C1 segment of cervical spinal cord (tissue), 14 donors: Measurements from ENCODE around the gene CRACDL.
A peak's percentile ranks its signal among the peaks of the same experiment; 100 is the strongest.

Experiments used
- DNase-seq, 14 donors: peaks; one replicate each; lab custom pipeline; 2025; lab: John Stamatoyannopoulos, UW

Gene CRACDL

DNA sequence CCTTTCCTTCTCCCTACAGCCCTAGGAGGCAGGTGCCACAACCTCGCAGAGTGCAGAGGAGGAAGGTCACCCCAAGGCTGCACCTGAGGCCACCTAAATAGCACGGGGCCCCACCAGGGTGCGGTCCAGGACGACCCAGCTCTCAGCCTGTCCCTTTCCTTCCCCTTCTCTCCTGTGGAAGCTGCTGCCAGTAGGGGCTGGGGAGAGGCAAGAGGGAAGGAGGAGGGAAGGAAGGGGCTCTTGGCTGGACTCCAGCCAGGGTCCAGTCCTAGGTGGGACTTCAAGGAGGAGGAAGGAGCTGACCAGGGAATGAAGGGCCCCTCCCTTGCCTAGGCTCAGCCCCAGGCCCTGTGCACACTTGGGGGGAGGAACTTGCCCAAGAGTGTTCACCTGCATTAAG lies 11.1 kb downstream of the CRACDL start:
- DNase-seq: no peak

- DNase-seq: peak in 1 of 14 donors; percentile 21
These were observed 11.8 kb downstream of the CRACDL start for GRCh38 chr2:98924038-98924830.

DNA sequence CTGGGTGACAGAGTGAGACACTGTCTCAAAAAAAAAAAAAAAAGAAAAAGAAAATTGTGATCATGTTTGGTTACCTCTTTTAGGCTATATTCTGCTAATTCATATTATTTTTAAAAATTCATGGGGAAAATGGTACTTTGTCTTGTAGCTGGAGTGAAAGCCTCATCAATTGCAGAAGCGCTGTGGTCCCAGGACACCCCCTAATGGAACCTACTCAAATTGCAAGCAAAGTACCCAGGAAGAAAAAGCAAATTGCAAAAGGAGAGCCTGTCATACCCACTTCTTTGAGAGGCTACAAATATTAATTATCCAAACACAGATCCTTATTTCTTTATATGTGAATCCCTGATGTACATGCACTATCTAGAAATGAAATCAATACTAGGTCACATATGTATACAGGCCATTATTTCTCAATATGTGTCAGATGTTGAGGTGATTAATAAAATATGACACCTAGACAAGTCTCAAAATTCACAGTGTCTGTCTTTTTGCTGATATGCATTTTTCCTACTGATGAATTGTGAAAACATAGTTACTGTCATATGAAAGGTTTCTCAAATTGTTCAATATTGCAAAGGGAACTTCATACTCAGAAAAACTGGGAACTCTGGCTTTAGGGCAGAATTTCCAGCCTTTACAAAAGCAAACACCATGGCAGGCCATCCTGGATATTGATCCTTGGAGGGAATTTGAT lies 12.6 kb downstream of the CRACDL start:
- no peak for DNase-seq

- no peak for DNase-seq
These were observed 15.0 kb downstream of the CRACDL start for GRCh38 chr2:98921062-98921461.

- DNase-seq: peak in 2 of 14 donors; percentile 24 to 36
These were observed 19.0 kb downstream of the CRACDL start for GRCh38 chr2:98917031-98917471.

- no peak for DNase-seq
These were observed 20.2 kb downstream of the CRACDL start for GRCh38 chr2:98915751-98916358.

DNA sequence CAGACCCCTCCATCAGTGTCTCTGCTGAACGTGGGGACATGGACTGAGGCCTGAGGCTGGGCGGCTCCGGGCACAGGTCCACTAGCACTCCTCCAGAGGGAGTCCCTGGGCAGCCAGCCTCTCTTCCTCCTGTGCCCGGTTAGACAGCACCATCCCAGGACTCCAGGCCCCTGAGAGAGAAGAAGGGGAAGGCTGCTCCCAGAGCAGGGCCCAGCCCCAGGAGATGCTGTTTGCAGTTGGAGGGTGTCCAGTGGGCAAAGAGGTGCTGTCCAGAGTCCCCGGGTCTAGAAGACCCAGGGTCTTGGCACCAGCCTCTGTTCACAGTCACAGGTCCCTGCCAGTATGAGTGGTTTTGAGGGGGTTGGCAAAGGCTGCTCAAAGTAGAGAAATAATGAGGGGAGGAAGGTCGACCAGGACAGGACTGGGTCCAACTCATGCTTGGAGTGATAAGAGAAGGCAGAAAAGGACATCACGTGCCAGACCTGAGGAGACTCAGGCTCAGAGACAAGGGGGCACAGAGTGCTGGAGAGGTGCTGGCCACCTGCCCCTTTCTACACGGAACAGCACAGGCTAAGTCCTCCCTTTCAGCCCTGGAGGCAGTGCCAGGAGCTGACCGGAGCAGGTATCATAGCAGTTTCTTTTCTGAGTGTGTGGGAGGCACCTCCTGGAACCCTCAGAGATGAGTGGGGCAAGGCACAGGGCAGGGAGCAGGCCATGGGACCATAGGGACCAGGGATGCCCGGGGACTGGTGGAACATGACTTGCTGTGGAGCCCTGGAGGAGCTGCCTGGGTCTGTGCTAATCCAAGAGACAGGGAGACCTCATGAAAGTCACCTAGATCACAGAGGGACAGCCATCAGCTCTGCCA lies 21.1 kb downstream of the CRACDL start:
- DNase-seq: no peak

DNA sequence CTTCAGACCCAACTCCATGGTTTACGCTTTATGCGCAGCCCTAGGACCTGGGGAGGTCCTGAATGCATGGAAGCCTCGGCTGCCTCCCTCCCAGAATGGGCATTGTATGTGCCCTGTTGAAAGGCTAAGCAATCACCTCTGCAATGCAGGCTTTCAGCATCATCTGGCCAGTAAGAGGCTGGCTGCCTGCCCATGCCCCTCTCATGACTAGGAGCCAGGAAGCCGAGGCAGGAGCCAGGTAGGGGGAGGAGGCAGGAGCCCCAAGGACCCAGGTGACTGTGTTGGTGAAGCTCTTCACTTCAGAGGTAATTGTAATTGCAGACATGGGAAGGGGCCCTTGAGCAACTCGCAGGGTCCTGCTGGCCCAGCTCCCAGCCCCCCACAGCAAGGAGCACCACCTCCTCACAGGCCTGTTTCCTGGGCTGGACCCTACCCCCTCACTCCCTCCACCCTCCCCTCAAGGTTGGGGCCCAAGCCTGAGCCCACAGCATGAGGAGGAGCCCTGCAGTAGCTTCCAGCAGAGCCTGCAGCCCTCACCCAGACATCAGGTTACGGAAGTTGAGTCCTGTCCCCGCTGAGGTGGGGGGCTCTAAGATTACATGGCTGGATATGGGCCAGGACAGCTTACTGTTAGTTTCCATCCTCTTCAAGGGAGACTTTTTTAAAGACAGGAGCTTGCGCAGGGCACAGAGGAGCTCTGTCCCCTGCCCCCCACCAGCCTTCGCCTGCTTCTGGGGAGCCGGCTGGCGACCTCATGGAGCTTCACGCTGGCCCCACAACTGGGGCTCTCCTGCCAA lies 21.9 kb downstream of the CRACDL start:
- DNase-seq: no peak

DNA sequence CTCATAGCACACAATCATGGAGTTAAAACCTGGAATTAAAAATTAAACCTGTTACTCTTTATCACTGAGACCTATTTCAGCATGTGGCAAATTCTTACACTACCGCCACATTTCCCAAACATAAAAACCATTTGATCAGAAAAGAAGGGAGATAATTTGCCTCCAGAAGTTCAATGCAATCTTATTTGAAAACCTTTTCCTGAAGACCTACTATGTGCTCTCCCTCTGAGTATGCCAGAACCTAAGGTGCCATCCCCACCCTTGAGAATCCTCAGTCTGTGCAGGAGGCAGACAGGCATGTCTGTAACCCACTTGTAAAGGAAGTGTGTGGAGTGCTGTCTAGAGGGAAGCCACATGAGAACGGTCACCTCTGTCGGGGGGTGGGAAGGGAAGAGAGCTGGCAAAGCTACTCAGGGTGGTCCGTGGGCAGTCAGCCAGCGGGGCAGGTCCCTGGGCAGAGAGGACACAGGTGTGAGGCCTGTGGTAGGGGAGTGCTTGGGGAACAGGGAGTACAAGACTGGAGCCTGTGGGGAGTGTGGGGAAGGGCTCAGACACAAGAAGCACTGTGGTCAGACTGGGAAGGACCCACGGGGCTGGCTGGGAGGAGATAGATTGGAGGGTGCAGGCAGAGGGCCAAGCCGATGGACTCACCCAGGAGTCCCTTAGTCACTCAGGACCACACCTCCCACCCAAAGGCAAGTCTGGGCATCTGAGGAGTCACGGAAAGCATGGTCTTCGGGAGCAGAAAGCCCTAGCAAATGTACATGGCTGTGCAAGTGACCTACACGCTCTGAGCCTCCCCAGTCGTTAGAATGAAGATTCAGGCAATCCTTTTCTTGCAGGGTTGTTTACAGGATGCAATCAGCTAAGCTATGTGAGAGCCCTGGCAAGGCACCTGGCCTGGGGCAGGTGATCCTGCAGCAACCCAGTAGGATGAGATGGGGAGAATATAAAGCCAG lies 22.8 kb downstream of the CRACDL start:
- no peak for DNase-seq

DNA sequence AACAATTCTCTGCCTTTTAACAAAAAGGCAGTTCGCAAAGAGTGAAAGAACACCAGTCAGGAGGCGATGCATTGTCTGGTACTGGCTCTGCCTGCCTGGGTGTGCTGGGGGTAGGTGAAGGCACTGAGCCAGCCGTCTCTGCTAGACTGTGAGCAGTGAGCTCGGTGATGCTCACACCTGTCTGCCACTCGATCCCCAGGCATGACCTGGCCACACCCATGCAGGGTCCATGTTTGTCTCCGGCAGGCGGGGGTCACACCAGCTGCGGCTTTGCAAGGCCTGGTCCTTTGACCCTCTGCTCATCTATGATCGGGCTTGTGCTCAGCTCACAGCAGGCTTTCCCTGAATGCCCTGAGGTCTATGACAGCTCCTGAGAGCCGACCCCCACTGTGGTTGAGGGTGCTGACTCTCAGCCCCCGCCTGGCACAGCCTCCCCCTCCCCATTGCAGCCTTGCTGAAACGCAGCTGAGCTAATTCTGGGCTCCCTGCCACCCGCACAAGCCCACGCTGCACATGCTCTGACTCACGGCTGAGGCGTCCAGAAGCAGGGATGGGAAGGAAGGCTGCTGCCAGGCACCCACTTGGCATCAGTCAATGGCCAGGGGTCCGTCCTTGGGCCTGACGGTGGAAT lies 23.7 kb downstream of the CRACDL start:
- DNase-seq: peak in 7 of 14 donors; percentile 20 to 77 (median 31)

GRCh38 chr2:98911376-98912154 lies 24.5 kb downstream of the CRACDL start:
- DNase-seq: no peak

- DNase-seq: no peak
These were observed 25.0 kb downstream of the CRACDL start for GRCh38 chr2:98911126-98911375.

- DNase-seq: no peak
These were observed 25.5 kb downstream of the CRACDL start for GRCh38 chr2:98910349-98911125.

GRCh38 chr2:98909317-98910211 lies 26.5 kb downstream of the CRACDL start:
- DNase-seq: peak in 3 of 14 donors; percentile 26 to 98 (median 58)

GRCh38 chr2:98908931-98909316 lies 27.1 kb downstream of the CRACDL start:
- no peak for DNase-seq
